ENCODE measurements around the gene LRIG1. TPM values are rescaled to one million over a fixed set of nuclear protein-coding genes. Genes with fewer than 3 reads are reported as not detected.

Gene LRIG1
- total and polyA plus RNA-seq, 2 experiments from 2014 or later, result 8.2 to 13.3 TPM

GRCh38 chr3:66380200-66380932 lies 120.5 kb downstream of the LRIG1 start:
- H2AFZ ChIP-seq, result no peak overlapping the region
- TF ChIP-seq, protein P1, sequence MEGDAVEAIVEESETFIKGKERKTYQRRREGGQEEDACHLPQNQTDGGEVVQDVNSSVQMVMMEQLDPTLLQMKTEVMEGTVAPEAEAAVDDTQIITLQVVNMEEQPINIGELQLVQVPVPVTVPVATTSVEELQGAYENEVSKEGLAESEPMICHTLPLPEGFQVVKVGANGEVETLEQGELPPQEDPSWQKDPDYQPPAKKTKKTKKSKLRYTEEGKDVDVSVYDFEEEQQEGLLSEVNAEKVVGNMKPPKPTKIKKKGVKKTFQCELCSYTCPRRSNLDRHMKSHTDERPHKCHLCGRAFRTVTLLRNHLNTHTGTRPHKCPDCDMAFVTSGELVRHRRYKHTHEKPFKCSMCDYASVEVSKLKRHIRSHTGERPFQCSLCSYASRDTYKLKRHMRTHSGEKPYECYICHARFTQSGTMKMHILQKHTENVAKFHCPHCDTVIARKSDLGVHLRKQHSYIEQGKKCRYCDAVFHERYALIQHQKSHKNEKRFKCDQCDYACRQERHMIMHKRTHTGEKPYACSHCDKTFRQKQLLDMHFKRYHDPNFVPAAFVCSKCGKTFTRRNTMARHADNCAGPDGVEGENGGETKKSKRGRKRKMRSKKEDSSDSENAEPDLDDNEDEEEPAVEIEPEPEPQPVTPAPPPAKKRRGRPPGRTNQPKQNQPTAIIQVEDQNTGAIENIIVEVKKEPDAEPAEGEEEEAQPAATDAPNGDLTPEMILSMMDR (IDR thresholded peaks at IDR 0.05; ENCODE audit: poor library complexity), result no peak
- TF ChIP-seq EZH2 (IDR thresholded peaks at IDR 0.05; ENCODE audit: borderline replicate concordance) (no peak), EZH2phosphoT487 (IDR thresholded peaks at IDR 0.05; ENCODE audit: low read depth, severe bottlenecking, unreplicated experiment) (no peak)
- no peak overlapping the region for H3K27ac ChIP-seq
- H3K4me3 ChIP-seq, result no peak overlapping the region
- no peak overlapping the region for H3K4me2 ChIP-seq
- H3K9me2 ChIP-seq (replicated peaks; ENCODE audit: insufficient read depth), result no peaks in the 10 kb centered on the region
- no peaks in the 10 kb centered on the region for H3K36me3 ChIP-seq (replicated peaks; ENCODE audit: insufficient read depth, low read depth)
- no peaks in the 10 kb centered on the region for H3K79me2 ChIP-seq
- no peaks in the 10 kb centered on the region for H4K20me1 ChIP-seq (ENCODE audit: insufficient read depth, poor library complexity, severe bottlenecking)
- DNase-seq (ENCODE audit: low spot score), result no peak
- 97% methylated on average over 26 of the region's 26 CpGs for WGBS (ENCODE audit: low lambda C conversion rate, missing lambda C conversion rate)
- H3K27me3 ChIP-seq, result no peaks in the 10 kb centered on the region
- peaks cover 6% of the 10 kb centered on the region for H3K4me1 ChIP-seq (ENCODE audit: insufficient read depth)
- H3K9me3 ChIP-seq (ENCODE audit: low read depth), result no peaks in the 10 kb centered on the region

GRCh38 chr3:66379565-66379964 lies 121.3 kb downstream of the LRIG1 start:
- Histone ChIP-seq H3K36me3 (replicated peaks; ENCODE audit: insufficient read depth, low read depth) (no peaks in the 10 kb centered on the region), H3K4me2 (no peak overlapping the region), H3K4me1 (ENCODE audit: insufficient read depth) (peaks cover 6% of the 10 kb centered on the region), H2AFZ (no peak overlapping the region), H3K79me2 (no peaks in the 10 kb centered on the region), H3K9me2 (replicated peaks; ENCODE audit: insufficient read depth) (no peaks in the 10 kb centered on the region), H3K27me3 (no peaks in the 10 kb centered on the region), H3K9me3 (ENCODE audit: low read depth) (no peaks in the 10 kb centered on the region), H3K27ac (no peak overlapping the region), H4K20me1 (ENCODE audit: insufficient read depth, poor library complexity, severe bottlenecking) (no peaks in the 10 kb centered on the region), H3K4me3 (no peak overlapping the region)
- no peak for DNase-seq (ENCODE audit: low spot score)
- TF ChIP-seq EZH2 (IDR thresholded peaks at IDR 0.05; ENCODE audit: borderline replicate concordance) (no peak), EZH2phosphoT487 (IDR thresholded peaks at IDR 0.05; ENCODE audit: low read depth, severe bottlenecking, unreplicated experiment) (no peak)
- TF ChIP-seq, protein P1 (IDR thresholded peaks at IDR 0.05; ENCODE audit: poor library complexity), result no peak
- WGBS (ENCODE audit: low lambda C conversion rate, missing lambda C conversion rate), result 96% methylated on average over 9 of the region's 9 CpGs

DNA sequence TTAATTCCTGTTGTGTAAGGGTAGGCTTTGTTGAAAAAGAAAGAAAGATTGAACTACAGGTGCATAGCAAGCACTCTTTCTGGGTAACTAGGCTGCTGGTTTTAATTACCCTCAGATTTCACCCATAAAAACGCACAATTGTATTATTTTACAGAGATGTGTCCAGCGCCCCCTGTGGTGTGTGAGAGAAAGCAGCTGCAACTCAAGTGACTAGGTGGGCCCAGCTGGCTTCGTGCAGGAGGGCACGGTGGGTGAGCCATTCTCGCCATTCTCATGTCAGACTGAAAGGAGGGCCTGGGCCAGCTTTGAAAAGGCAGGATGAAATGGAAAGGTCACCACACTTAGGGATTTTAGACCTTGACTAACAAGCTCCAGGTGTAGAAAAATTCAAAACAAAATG lies 122.6 kb downstream of the LRIG1 start:
- no peak overlapping the region for H3K4me3 ChIP-seq
- no peak overlapping the region for H2AFZ ChIP-seq
- no peak overlapping the region for H3K27ac ChIP-seq
- H4K20me1 ChIP-seq (ENCODE audit: insufficient read depth, poor library complexity, severe bottlenecking), result no peaks in the 10 kb centered on the region
- peaks cover 6% of the 10 kb centered on the region for H3K4me1 ChIP-seq (ENCODE audit: insufficient read depth)
- H3K79me2 ChIP-seq, result no peaks in the 10 kb centered on the region
- no peaks in the 10 kb centered on the region for H3K9me2 ChIP-seq (replicated peaks; ENCODE audit: insufficient read depth)
- no peaks in the 10 kb centered on the region for H3K36me3 ChIP-seq (replicated peaks; ENCODE audit: insufficient read depth, low read depth)
- H3K27me3 ChIP-seq, result no peaks in the 10 kb centered on the region
- no peaks in the 10 kb centered on the region for H3K9me3 ChIP-seq (ENCODE audit: low read depth)
- DNase-seq (ENCODE audit: low spot score), result no peak
- no peak overlapping the region for H3K4me2 ChIP-seq
- TF ChIP-seq, protein P1 (IDR thresholded peaks at IDR 0.05; ENCODE audit: poor library complexity), result peak; percentile 39
- TF ChIP-seq EZH2 (IDR thresholded peaks at IDR 0.05; ENCODE audit: borderline replicate concordance), result no peak
- WGBS (ENCODE audit: low lambda C conversion rate, missing lambda C conversion rate), result 56% methylated on average over 5 of the region's 5 CpGs
